Loucy (cell line): ENCODE measurements around the gene TLK2.
A peak's percentile ranks its signal among the peaks of the same experiment; 100 is the strongest.
"Not testable (repeated sequence)": the region's sequence is repeated elsewhere in the genome, so short reads cannot be mapped to it uniquely, and the experiment has no call there.

ENCODE experiments used
- H2AFZ ChIP-seq: fragments of 200-600 bp; sonication (generic); 2 replicates; pipeline ENCODE4 v1.6.0; 2016; ENCODE audit warnings: antibody characterized with exemption, mild to moderate bottlenecking, low read length, moderate library complexity
- H3F3A ChIP-seq: fragments of 200-600 bp; 2 replicates; pipeline ENCODE4 v1.6.0; 2016; ENCODE audit warnings: antibody characterized with exemption, low read depth, mild to moderate bottlenecking
- H3K27me3 ChIP-seq: fragments of 200-600 bp; sonication (generic); 2 replicates; pipeline ENCODE4 v1.6.1; 2014; ENCODE audit warnings: low read length, mild to moderate bottlenecking; ENCODE audit not compliant: insufficient read depth, poor library complexity, severe bottlenecking
- H3K36me3 ChIP-seq: fragments of 200-600 bp; sonication (generic); 2 replicates; pipeline ENCODE4 v1.6.1; 2016; ENCODE audit warnings: low read length; ENCODE audit not compliant: insufficient read depth
- H3K4me1 ChIP-seq: fragments of 200-600 bp; sonication (generic); 2 replicates; pipeline ENCODE4 v1.5.1; 2014; ENCODE audit warnings: low read length, mild to moderate bottlenecking; ENCODE audit not compliant: insufficient read depth, poor library complexity, severe bottlenecking
- H3K4me2 ChIP-seq: fragments of 200-600 bp; sonication (generic); 2 replicates; pipeline ENCODE4 v1.6.0; 2014; ENCODE audit warnings: antibody characterized with exemption, low read length, low read depth, mild to moderate bottlenecking; ENCODE audit not compliant: poor library complexity, severe bottlenecking
- H3K4me3 ChIP-seq: fragments of 200-600 bp; sonication (generic); 2 replicates; pipeline ENCODE4 v1.5.1; 2014; ENCODE audit warnings: low read length, mild to moderate bottlenecking, mixed read lengths; ENCODE audit not compliant: poor library complexity, severe bottlenecking
- H3K79me2 ChIP-seq: fragments of 200-600 bp; sonication (generic); 2 replicates; pipeline ENCODE4 v1.6.1; 2014; ENCODE audit warnings: low read length; ENCODE audit not compliant: insufficient read depth
- H3K9ac ChIP-seq: fragments of 200-600 bp; sonication (generic); 2 replicates; pipeline ENCODE4 v1.6.0; 2014; ENCODE audit warnings: mild to moderate bottlenecking, low read depth, low read length, moderate library complexity; ENCODE audit not compliant: poor library complexity, severe bottlenecking
- H3K9me2 ChIP-seq: fragments of 200-600 bp; sonication (generic); replicated peaks from 2 replicates; pipeline ENCODE4 v1.6.1; 2016; ENCODE audit warnings: low read depth, low read length, mixed read lengths
- H3K9me3 ChIP-seq: fragments of 200-600 bp; sonication (generic); 2 replicates; pipeline ENCODE4 v1.6.1; 2014; ENCODE audit warnings: mild to moderate bottlenecking, antibody characterized with exemption, low read length, low read depth; ENCODE audit not compliant: insufficient read depth
- H4K20me1 ChIP-seq: fragments of 200-600 bp; sonication (generic); 2 replicates; pipeline ENCODE4 v1.6.0; 2014; ENCODE audit warnings: antibody characterized with exemption, low read length, mild to moderate bottlenecking; ENCODE audit not compliant: insufficient read depth, poor library complexity, severe bottlenecking
- CTCF ChIP-seq: fragments of 200-600 bp; sonication (generic); conservative IDR thresholded peaks from 2 replicates; pipeline ENCODE4 v1.5.1; 2014; ENCODE audit warnings: mild to moderate bottlenecking, antibody characterized with exemption, low read length
- EZH2phosphoT487 ChIP-seq: fragments of 200-600 bp; IDR thresholded peaks from 2 replicates; pipeline ENCODE4 v1.6.1; 2018; ENCODE audit warnings: antibody characterized with exemption, mild to moderate bottlenecking, moderate library complexity, borderline replicate concordance

The TLK2 gene

GRCh38 chr17:62552851-62553659 lies 74.4 kb downstream of the TLK2 start:
- H3K79me2 ChIP-seq, H3K9me3 ChIP-seq, H3K27me3 ChIP-seq, H2AFZ ChIP-seq, H4K20me1 ChIP-seq, H3K4me1 ChIP-seq, H3K9me2 ChIP-seq, H3K4me3 ChIP-seq, H3K9ac ChIP-seq, H3F3A ChIP-seq: not testable (repeated sequence)
- Histone ChIP-seq H3K36me3 (peaks cover 25% of the 10 kb centered on the region; the same call in 1 of the 2 replicates), H3K4me2 (peak overlapping the region; percentile 19)
- TF ChIP-seq CTCF: peak; percentile 56

GRCh38 chr17:62557532-62557931 lies 78.9 kb downstream of the TLK2 start:
- H3K79me2 ChIP-seq, H3K9me3 ChIP-seq, H3K9me2 ChIP-seq, H3F3A ChIP-seq, H3K27me3 ChIP-seq, H3K4me1 ChIP-seq, H4K20me1 ChIP-seq, H3K9ac ChIP-seq, H2AFZ ChIP-seq, H3K4me3 ChIP-seq, H3K4me2 ChIP-seq: not testable (repeated sequence)
- peaks cover 42% of the 10 kb centered on the region for H3K36me3 ChIP-seq

DNA sequence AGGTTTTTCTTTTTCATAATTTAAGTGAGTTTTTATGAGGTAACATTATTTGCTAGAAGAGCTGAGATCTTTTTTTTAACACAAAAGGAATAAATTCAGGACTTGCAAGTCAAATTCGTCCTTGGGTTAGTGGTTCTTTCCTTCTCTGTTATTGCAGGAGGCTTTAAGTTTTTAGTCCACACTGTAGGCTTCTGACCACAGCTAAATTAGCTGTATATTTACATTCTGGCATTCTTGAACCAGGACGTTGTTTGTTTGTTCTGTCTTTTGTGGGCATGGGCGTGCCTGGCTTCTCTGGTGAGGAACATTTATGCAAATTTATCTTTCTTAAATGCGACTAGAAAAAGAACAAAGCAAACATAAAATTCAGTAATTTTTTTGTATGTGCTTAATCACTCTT lies 80.3 kb downstream of the TLK2 start:
- peaks cover 56% of the 10 kb centered on the region for H3K36me3 ChIP-seq
- not testable (repeated sequence) for H3K9me2 ChIP-seq, H3K4me3 ChIP-seq, H3F3A ChIP-seq, H3K9ac ChIP-seq, H3K4me1 ChIP-seq, H3K79me2 ChIP-seq, H3K27me3 ChIP-seq, H2AFZ ChIP-seq, H4K20me1 ChIP-seq, H3K4me2 ChIP-seq, H3K9me3 ChIP-seq

DNA sequence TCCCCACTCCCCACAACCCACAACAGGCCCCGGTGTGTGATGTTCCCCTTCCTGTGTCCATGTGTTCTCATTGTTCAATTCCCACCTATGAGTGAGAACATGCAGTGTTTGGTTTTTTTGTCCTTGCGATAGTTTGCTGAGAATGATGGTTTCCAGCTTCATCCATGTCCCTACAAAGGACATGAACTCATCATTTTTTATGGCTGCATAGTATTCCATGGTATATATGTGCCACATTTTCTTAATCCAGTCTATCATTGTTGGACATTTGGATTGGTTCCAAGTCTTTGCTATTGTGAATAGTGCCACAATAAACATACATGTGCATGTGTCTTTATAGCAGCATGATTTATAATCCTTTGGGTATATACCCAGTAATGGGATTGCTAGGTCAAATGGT lies 82.3 kb downstream of the TLK2 start:
- H3K27me3 ChIP-seq, H3K4me3 ChIP-seq, H2AFZ ChIP-seq, H3K9ac ChIP-seq, H3K79me2 ChIP-seq, H4K20me1 ChIP-seq, H3K9me3 ChIP-seq, H3K4me2 ChIP-seq, H3K9me2 ChIP-seq, H3F3A ChIP-seq, H3K4me1 ChIP-seq: not testable (repeated sequence)
- peaks cover 63% of the 10 kb centered on the region for H3K36me3 ChIP-seq

DNA sequence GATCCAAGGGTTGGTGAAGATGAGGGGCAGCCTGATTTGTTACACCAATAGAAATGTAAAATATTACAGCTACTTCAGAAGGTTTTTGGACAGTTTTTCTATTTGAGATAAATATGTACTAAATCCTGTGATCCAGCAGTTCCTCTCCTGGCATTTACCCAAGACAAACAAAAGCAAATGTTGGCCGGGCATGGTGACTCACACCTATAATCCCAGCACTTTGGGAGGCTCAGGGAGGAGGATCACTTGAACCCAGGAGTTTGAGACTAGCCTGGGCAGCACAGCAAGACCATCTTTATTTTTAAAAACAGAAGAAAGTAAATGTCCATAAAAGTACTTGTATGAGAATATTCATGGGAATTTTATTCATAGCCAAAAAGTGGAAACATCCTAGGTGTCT lies 84.0 kb downstream of the TLK2 start:
- H2AFZ ChIP-seq: no peak overlapping the region
- no peaks in the 10 kb centered on the region for H3K9me2 ChIP-seq
- no peaks in the 10 kb centered on the region for H3F3A ChIP-seq
- peaks cover 60% of the 10 kb centered on the region for H3K36me3 ChIP-seq
- no peaks in the 10 kb centered on the region for H3K27me3 ChIP-seq
- no peaks in the 10 kb centered on the region for H3K79me2 ChIP-seq
- no peaks in the 10 kb centered on the region for H4K20me1 ChIP-seq
- H3K9ac ChIP-seq: no peak overlapping the region
- no peak for TF ChIP-seq CTCF
- TF ChIP-seq EZH2phosphoT487: no peak
- H3K4me3 ChIP-seq: no peak overlapping the region
- H3K9me3 ChIP-seq: no peaks in the 10 kb centered on the region
- no peak overlapping the region for H3K4me2 ChIP-seq
- H3K4me1 ChIP-seq: no peaks in the 10 kb centered on the region
